RPMI7951 (cell line): ENCODE results near the gene CHGA. TPM values are rescaled to one million over a fixed set of nuclear protein-coding genes. Genes with fewer than 3 reads are reported as not detected.

Experiments used
- DNase-seq: peaks from one replicate; pipeline ENCODE4 v3.0.0-alpha.2; 2012; ENCODE audit warnings: low read depth
- total RNA-seq: library from RNA; depleted of rRNA; stranded (reverse); fragments of >200 nt; shearing (Covaris generic); gene quantifications from 2 replicates; pipeline ENCODE4 v1.2.3, GENCODE V29; 2014; rRNA removed

CHGA gene
- total RNA-seq, 1 experiment from 2014 or later = not detected

DNA sequence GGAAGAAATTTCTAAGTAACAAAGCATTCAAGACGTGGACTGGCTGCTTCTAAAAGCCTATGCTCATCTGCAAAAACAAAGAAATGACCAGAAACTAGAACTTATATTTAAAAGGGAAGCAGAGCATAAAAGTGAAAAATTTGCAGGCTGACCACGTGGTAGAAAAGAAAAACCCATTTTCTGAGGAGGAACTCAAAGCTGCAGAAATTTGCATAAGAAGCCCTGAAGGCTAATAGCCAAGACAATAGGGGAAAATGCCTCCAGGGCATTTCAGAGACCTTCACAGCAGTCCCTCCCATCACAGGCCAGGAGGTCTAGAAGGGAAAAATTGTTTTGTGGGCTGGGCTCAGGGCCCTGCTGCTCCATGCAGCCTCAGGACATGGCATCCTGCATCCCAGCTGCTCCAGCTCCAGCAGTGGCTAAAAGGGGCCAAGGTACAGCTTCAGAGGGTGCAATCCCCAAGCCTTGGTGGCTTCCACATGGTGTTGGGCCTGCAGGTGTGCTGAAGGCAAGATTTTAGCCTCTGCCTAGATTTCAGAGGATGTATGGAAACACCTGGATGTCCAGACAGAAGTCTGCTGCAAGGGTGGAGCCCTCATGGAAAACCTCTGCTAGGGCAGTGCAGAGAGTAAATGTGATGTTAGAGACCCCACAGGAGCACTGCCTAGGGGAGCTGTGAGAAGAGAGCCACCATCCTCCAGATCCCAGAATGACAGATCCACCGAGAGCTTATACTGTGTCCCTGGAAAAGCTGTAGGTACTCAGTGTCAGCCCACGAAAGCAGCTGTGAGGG lies 55.5 kb downstream of the CHGA start:
- DNase-seq = no peak

DNA sequence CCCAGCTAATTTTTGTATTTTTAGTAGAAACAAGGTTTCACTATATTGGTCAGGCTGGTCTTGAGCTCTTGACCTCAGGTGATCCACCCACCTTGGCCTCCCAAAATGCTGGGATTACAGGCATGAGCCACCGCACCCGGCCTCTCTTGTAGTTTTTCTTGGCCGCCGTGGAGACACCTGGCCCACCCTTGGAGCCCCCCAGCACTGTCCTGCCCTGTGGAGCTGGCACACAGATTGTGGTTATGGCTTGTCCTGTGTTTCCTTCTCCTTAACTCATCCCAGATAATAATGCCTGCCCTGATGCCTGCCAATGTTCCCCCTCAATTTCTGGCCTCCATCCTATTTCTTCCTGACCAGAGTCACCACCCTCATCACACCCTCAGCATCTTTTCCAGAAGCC lies 57.9 kb downstream of the CHGA start:
- DNase-seq = no peak

DNA sequence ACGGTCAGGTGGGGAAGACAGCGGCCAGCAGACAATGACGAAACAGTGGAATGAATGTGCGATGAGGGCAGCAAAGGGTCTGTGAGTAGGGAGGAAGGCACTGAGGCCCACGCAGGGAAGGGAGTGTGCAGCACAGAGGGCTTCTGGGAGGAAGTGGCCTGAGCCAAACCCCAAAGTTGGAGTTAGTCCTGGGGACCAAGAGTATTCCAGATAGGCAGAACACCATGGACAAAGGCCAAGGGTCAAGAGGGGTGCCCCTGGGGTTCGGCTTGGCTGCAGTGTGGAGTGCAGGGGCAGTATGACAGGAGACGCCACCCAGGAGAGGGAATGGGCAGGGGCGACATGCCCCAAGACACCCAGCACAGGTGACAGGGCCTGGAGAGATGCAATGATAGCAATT lies 58.8 kb downstream of the CHGA start:
- no peak for DNase-seq

DNA sequence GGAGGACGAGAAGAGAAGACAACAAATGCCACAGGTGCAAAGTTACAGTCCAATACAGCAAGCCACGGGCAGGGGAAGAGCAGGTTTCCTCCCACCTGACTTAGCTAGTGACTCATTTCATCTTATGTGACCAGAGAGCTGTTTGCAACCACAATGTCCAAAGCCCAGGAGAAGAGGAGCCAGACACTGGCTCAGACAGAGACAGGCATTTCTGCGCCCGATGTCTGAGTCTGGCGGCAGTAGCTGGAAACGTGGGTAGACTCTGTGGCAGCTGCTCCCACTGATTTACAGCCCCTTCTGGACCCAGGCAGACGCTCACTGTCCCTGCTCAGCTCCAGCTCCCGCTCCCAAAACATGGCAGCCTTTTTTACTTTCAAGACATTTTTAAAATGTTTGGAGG lies 60.0 kb downstream of the CHGA start:
- no peak for DNase-seq

DNA sequence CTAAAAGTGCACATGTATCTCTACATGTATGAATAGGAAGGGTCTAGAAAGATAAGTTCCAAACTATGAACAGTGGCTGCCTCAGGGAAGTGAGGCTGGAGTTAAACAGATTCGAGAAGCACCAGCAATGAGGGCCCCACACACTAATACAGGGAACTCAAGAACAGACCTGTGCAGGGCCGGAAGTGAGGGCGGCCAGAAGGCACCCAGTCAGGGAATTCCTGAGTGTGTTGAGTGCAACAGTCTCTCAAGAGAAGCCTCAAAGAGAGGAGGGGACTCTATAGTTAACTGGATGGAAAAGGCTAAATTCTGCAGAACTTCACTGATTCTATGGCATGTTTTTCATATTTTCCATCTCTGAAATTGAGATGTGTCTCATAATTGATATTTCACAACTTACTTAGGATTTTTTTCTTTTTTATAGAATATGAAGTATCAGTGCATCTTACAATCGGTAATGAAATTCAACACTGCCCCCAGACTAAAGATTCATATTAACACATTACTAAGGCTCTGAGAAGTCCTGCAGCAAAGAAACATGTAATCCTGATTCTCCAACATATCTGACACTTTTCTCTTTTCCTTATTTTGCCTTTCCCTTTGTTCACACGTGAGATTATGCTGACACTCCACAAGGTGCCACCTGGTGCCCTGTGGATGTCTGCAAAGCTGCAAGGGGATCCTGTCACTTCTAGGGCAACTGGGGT lies 61.3 kb downstream of the CHGA start:
- no peak for DNase-seq

Other genes starting within 250 kb of the CHGA start
- gene LGMN, start 174.5 kb upstream of the CHGA start, total RNA-seq = 35.9 and 40.3 TPM in 2 replicates
- 28.7 and 37.2 TPM in 2 replicates for gene GOLGA5, start 128.8 kb upstream of the CHGA start, total RNA-seq
- 7.7 and 14.0 TPM in 2 replicates for gene ITPK1, start 192.8 kb downstream of the CHGA start, total RNA-seq